ENCODE results near the gene TLE5. TPM values are rescaled to one million over a fixed set of nuclear protein-coding genes. Genes with fewer than 3 reads are reported as not detected.

TLE5 gene
- total and polyA plus RNA-seq, 2 experiments from 2014 or later, result 487 to 612 TPM

GRCh38 chr19:3087769-3088168 is 25.5 kb upstream of the TLE5 start:
- Histone ChIP-seq H3K36me3 (no peaks in the 10 kb centered on the region), H3K4me3 (no peak overlapping the region), H3K9me3 (ENCODE audit: low read depth) (no peaks in the 10 kb centered on the region), H3K27me3 (no peaks in the 10 kb centered on the region), H3K27ac (no peak overlapping the region), H3K4me1 (ENCODE audit: low read depth) (no peaks in the 10 kb centered on the region)
- no peak for DNase-seq (ENCODE audit: low read depth in 1 of 2, low spot score in 1 of 2)
- no peak for TF ChIP-seq CTCF (IDR thresholded peaks at IDR 0.05; ENCODE audit: low read depth, low read length)

GRCh38 chr19:3084943-3085342 is 22.6 kb upstream of the TLE5 start:
- no peaks in the 10 kb centered on the region for H3K4me1 ChIP-seq (ENCODE audit: low read depth)
- TF ChIP-seq CTCF (IDR thresholded peaks at IDR 0.05; ENCODE audit: low read depth, low read length), result no peak
- no peak for DNase-seq (ENCODE audit: low read depth in 1 of 2, low spot score in 1 of 2)
- no peaks in the 10 kb centered on the region for H3K36me3 ChIP-seq
- no peaks in the 10 kb centered on the region for H3K27me3 ChIP-seq
- H3K9me3 ChIP-seq (ENCODE audit: low read depth), result no peaks in the 10 kb centered on the region
- no peak overlapping the region for H3K27ac ChIP-seq
- H3K4me3 ChIP-seq, result no peak overlapping the region

GRCh38 chr19:3083964-3084363 is 21.7 kb upstream of the TLE5 start:
- no peak for DNase-seq (ENCODE audit: low read depth in 1 of 2, low spot score in 1 of 2)
- no peak overlapping the region for H3K4me3 ChIP-seq
- no peaks in the 10 kb centered on the region for H3K36me3 ChIP-seq
- no peak overlapping the region for H3K27ac ChIP-seq
- no peaks in the 10 kb centered on the region for H3K9me3 ChIP-seq (ENCODE audit: low read depth)
- no peaks in the 10 kb centered on the region for H3K27me3 ChIP-seq
- no peak for TF ChIP-seq CTCF (IDR thresholded peaks at IDR 0.05; ENCODE audit: low read depth, low read length)
- no peaks in the 10 kb centered on the region for H3K4me1 ChIP-seq (ENCODE audit: low read depth)

GRCh38 chr19:3082331-3082730 is 20.0 kb upstream of the TLE5 start:
- Histone ChIP-seq H3K4me3 (no peak overlapping the region), H3K4me1 (ENCODE audit: low read depth) (no peaks in the 10 kb centered on the region), H3K9me3 (ENCODE audit: low read depth) (no peaks in the 10 kb centered on the region), H3K27ac (no peak overlapping the region), H3K27me3 (no peaks in the 10 kb centered on the region), H3K36me3 (no peaks in the 10 kb centered on the region)
- TF ChIP-seq CTCF (IDR thresholded peaks at IDR 0.05; ENCODE audit: low read depth, low read length), result no peak
- no peak for DNase-seq (ENCODE audit: low read depth in 1 of 2, low spot score in 1 of 2)

GRCh38 chr19:3080286-3080685 is 18.0 kb upstream of the TLE5 start:
- DNase-seq (ENCODE audit: low read depth in 1 of 2, low spot score in 1 of 2), result no peak

More at GRCh38 chr19:3080286-3080685, 18.0 kb upstream of the TLE5 start:
- Histone ChIP-seq H3K36me3 (no peaks in the 10 kb centered on the region), H3K27me3 (no peaks in the 10 kb centered on the region), H3K27ac (no peak overlapping the region), H3K4me1 (ENCODE audit: low read depth) (no peaks in the 10 kb centered on the region), H3K4me3 (no peak overlapping the region), H3K9me3 (ENCODE audit: low read depth) (no peaks in the 10 kb centered on the region)
- TF ChIP-seq CTCF (IDR thresholded peaks at IDR 0.05; ENCODE audit: low read depth, low read length), result no peak
